Measurements from ENCODE around the gene PTPRD.
"Not testable (repeated sequence)": the region's sequence is repeated elsewhere in the genome, so short reads cannot be mapped to it uniquely, and the experiment has no call there.

Gene PTPRD

GRCh38 chr9:9079473-9079872 is 1533.3 kb downstream of the PTPRD start:
- no peak for DNase-seq (ENCODE audit: low read depth)
- no peak for TF ChIP-seq CTCF (IDR thresholded peaks at IDR 0.05; ENCODE audit: control insufficient read depth, insufficient read depth, low read depth, low read length, missing control alignments)
- H3K4me3 ChIP-seq (ENCODE audit: control insufficient read depth, low read depth, low read length): no peak overlapping the region

- no peak overlapping the region for H3K4me3 ChIP-seq (ENCODE audit: control insufficient read depth, low read depth, low read length)
- TF ChIP-seq CTCF (IDR thresholded peaks at IDR 0.05; ENCODE audit: control insufficient read depth, insufficient read depth, low read depth, low read length, missing control alignments): no peak
- no peak for DNase-seq (ENCODE audit: low read depth)
Measured at GRCh38 chr9:9078301-9078700, 1534.5 kb downstream of the PTPRD start.

GRCh38 chr9:9061627-9062026 is 1551.2 kb downstream of the PTPRD start:
- DNase-seq (ENCODE audit: low read depth): no peak

GRCh38 chr9:9054354-9054992 is 1558.3 kb downstream of the PTPRD start:
- H3K4me3 ChIP-seq (ENCODE audit: control insufficient read depth, low read depth, low read length): no peak overlapping the region
- TF ChIP-seq CTCF (IDR thresholded peaks at IDR 0.05; ENCODE audit: control insufficient read depth, insufficient read depth, low read depth, low read length, missing control alignments): no peak
- DNase-seq (ENCODE audit: low read depth): no peak

More at GRCh38 chr9:9061627-9062026, 1551.2 kb downstream of the PTPRD start:
- no peak overlapping the region for H3K4me3 ChIP-seq (ENCODE audit: control insufficient read depth, low read depth, low read length)
- no peak for TF ChIP-seq CTCF (IDR thresholded peaks at IDR 0.05; ENCODE audit: control insufficient read depth, insufficient read depth, low read depth, low read length, missing control alignments)

GRCh38 chr9:9045572-9045971 is 1567.2 kb downstream of the PTPRD start:
- no peak overlapping the region for H3K4me3 ChIP-seq (ENCODE audit: control insufficient read depth, low read depth, low read length)
- DNase-seq (ENCODE audit: low read depth): no peak
- no peak for TF ChIP-seq CTCF (IDR thresholded peaks at IDR 0.05; ENCODE audit: control insufficient read depth, insufficient read depth, low read depth, low read length, missing control alignments)

GRCh38 chr9:9045072-9045471 is 1567.7 kb downstream of the PTPRD start:
- DNase-seq (ENCODE audit: low read depth): no peak
- no peak for TF ChIP-seq CTCF (IDR thresholded peaks at IDR 0.05; ENCODE audit: control insufficient read depth, insufficient read depth, low read depth, low read length, missing control alignments)
- H3K4me3 ChIP-seq (ENCODE audit: control insufficient read depth, low read depth, low read length): no peak overlapping the region

GRCh38 chr9:9043788-9044187 is 1569.0 kb downstream of the PTPRD start:
- not testable (repeated sequence) for DNase-seq (ENCODE audit: low read depth); H3K4me3 ChIP-seq (ENCODE audit: control insufficient read depth, low read depth, low read length)
